GM23338 (cell line): ENCODE data around the gene LCLAT1. TPM values are rescaled to one million over a fixed set of nuclear protein-coding genes. Genes with fewer than 3 reads are reported as not detected.
A peak's percentile ranks its signal among the peaks of the same experiment; 100 is the strongest.

ENCODE experiments used
- ATAC-seq: fragments of 200-7000 bp; cut with Tn5 transposase; 3 replicates; pipeline ENCODE4 v1.9.1; 2020
- DNase-seq: peaks from one replicate; pipeline ENCODE4 v3.0.0-alpha.2; 2015; ENCODE audit warnings: low spot score
- H2AFZ ChIP-seq: fragments of 200-600 bp; sonication (generic); 2 replicates; pipeline ENCODE4 v1.8.0; 2016; ENCODE audit warnings: antibody characterized with exemption, mild to moderate bottlenecking, moderate library complexity
- H3F3A ChIP-seq: fragments of 200-600 bp; sonication (generic); replicated peaks from 2 replicates; pipeline ENCODE4 v1.8.0; 2017; ENCODE audit warnings: antibody characterized with exemption, mixed run types, low read depth
- H3K27ac ChIP-seq: fragments of 200-600 bp; sonication (generic); 2 replicates; pipeline ENCODE4 v1.6.1; 2016; ENCODE audit warnings: low read depth
- H3K27me3 ChIP-seq: fragments of 200-600 bp; sonication (generic); 2 replicates; pipeline ENCODE4 v1.8.0; 2016; ENCODE audit warnings: mild to moderate bottlenecking, mixed run types, moderate library complexity; ENCODE audit not compliant: insufficient read depth
- H3K36me3 ChIP-seq: fragments of 200-600 bp; sonication (generic); 2 replicates; pipeline ENCODE4 v1.8.0; 2016; ENCODE audit warnings: mild to moderate bottlenecking; ENCODE audit not compliant: insufficient read depth
- H3K4me1 ChIP-seq: fragments of 200-600 bp; sonication (generic); 2 replicates; pipeline ENCODE4 v1.8.0; 2016; ENCODE audit warnings: mild to moderate bottlenecking, moderate library complexity; ENCODE audit not compliant: insufficient read depth
- H3K4me2 ChIP-seq: fragments of 200-600 bp; sonication (generic); 2 replicates; pipeline ENCODE4 v1.7.1; 2017; ENCODE audit warnings: mixed run types
- H3K4me3 ChIP-seq: fragments of 200-600 bp; sonication (generic); 2 replicates; pipeline ENCODE4 v1.6.1; 2016; ENCODE audit warnings: mixed run types
- H3K79me2 ChIP-seq: fragments of 200-600 bp; sonication (generic); replicated peaks from 2 replicates; pipeline ENCODE4 v1.8.0; 2017; ENCODE audit warnings: mild to moderate bottlenecking; ENCODE audit not compliant: insufficient read depth
- H3K9me2 ChIP-seq: fragments of 200-600 bp; sonication (generic); 2 replicates; pipeline ENCODE4 v1.8.0; 2017; ENCODE audit not compliant: insufficient read depth
- H4K20me1 ChIP-seq: fragments of 200-600 bp; sonication (generic); replicated peaks from 2 replicates; pipeline ENCODE4 v1.8.0; 2017; ENCODE audit warnings: mild to moderate bottlenecking; ENCODE audit not compliant: insufficient read depth
- H3K27ac Mint-ChIP-seq: 2 replicates; pipeline ENCODE4 v1.8.0; 2020; ENCODE audit warnings: inconsistent platforms, mild to moderate bottlenecking, moderate library complexity, mixed read lengths
- H3K27me3 Mint-ChIP-seq: 3 replicates; pipeline ENCODE4 v1.8.0; 2022; ENCODE audit warnings: low read depth, mild to moderate bottlenecking, moderate library complexity, mixed read lengths, inconsistent platforms; ENCODE audit not compliant: insufficient read depth, poor library complexity
- H3K36me3 Mint-ChIP-seq: 3 replicates; pipeline ENCODE4 v1.8.0; 2021; ENCODE audit warnings: low read depth, mild to moderate bottlenecking, inconsistent platforms, moderate library complexity, mixed read lengths
- H3K4me1 Mint-ChIP-seq: 3 replicates; pipeline ENCODE4 v1.8.0; 2020; ENCODE audit warnings: mild to moderate bottlenecking, inconsistent platforms, mixed read lengths
- H3K4me3 Mint-ChIP-seq: 3 replicates; pipeline ENCODE4 v1.8.0; 2021; ENCODE audit warnings: moderate library complexity, mild to moderate bottlenecking, inconsistent platforms, mixed read lengths
- H3K9me3 Mint-ChIP-seq: 3 replicates; pipeline ENCODE4 v1.8.0; 2020; ENCODE audit warnings: moderate library complexity, mild to moderate bottlenecking, inconsistent platforms, mixed read lengths
- CREB1 ChIP-seq: fragments of 250-450 bp; sonication (Bioruptor Pico); IDR thresholded peaks from 2 replicates; pipeline ENCODE4 v1.5.0; 2020; ENCODE audit warnings: low read depth, mild to moderate bottlenecking, moderate library complexity
- ETS1 ChIP-seq: IDR thresholded peaks from 2 replicates; pipeline ENCODE4 v1.6.1; 2016; ENCODE audit warnings: antibody characterized with exemption
- EZH2phosphoT487 ChIP-seq: fragments of 200-600 bp; sonication (generic); IDR thresholded peaks from one replicate; pipeline ENCODE4 v1.8.1; 2018; ENCODE audit warnings: antibody characterized with exemption; ENCODE audit not compliant: unreplicated experiment
- JUNB ChIP-seq: IDR thresholded peaks from one replicate; pipeline ENCODE4 v1.6.1; 2016; ENCODE audit warnings: antibody characterized with exemption; ENCODE audit not compliant: unreplicated experiment
- NANOG ChIP-seq: IDR thresholded peaks from 2 replicates; pipeline ENCODE4 v1.6.1; 2016; ENCODE audit warnings: antibody characterized with exemption, borderline replicate concordance
- STAT1 ChIP-seq: IDR thresholded peaks from one replicate; pipeline ENCODE4 v1.6.1; 2016; ENCODE audit warnings: antibody characterized with exemption; ENCODE audit not compliant: unreplicated experiment
- ZNF114 ChIP-seq: fragments of 250-450 bp; sonication (Bioruptor Pico); IDR thresholded peaks from 2 replicates; pipeline ENCODE4 v1.5.0; 2020; ENCODE audit warnings: mild to moderate bottlenecking, moderate library complexity
- ZNF331 ChIP-seq: fragments of 250-450 bp; sonication (Bioruptor Pico); IDR thresholded peaks from 2 replicates; pipeline ENCODE4 v1.5.0; 2020; ENCODE audit warnings: low read depth, mild to moderate bottlenecking, moderate library complexity
- polyA plus RNA-seq: library from polyadenylated mRNA; unstranded; fragments of >200 nt; fragmentation: Nextera tagmentation; extraction: Ambion mirVana; gene quantifications from 2 replicates; pipeline ENCODE4 v1.2.1, GENCODE V29; 2016
- total RNA-seq: library from RNA; depleted of rRNA; stranded (reverse); fragments of >200 nt; shearing (Covaris generic); gene quantifications from 2 replicates; pipeline ENCODE4 v1.2.3, GENCODE V29; 2014
- TF ChIP-seq, protein P1 (sequence below): IDR thresholded peaks from one replicate; pipeline ENCODE4 v1.6.1; 2018; ENCODE audit warnings: antibody characterized with exemption; ENCODE audit not compliant: unreplicated experiment
- TF ChIP-seq, protein P2 (sequence below), 2 experiments: fragments of 200-600 bp in 1 of 2; sonication (generic) in 1 of 2; conservative IDR thresholded peaks; 2 replicates each; pipeline versions ENCODE4 v1.5.1 to v1.6.1; 2016 to 2017; ENCODE audit warnings: antibody characterized with exemption in 2 of 2, low read depth in 2 of 2, mild to moderate bottlenecking in 2 of 2, moderate library complexity in 1 of 2

The LCLAT1 gene
- total and polyA plus RNA-seq, 2 experiments from 2014 or later = 11.5 to 30.1 TPM

DNA sequence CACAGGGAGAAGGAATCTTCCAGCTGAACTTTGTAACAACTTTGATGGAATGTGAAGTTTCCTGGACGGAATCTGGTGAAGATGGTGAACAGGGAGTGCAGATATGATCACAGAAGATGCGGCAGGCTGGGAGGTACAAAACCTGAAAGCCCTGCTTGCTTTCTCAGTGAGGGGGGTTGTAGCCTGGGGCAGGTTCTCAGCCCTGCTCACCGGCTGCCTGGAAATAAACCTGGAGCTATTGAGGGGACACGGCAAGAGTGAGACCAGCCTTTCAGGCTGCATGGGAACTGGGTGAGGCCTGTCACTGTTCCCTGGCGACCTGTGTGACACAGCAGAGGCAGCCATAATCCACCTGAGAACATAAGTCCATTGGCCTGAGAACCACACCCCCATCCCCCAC, 174.8 kb downstream of the LCLAT1 start (continued):
- TF ChIP-seq ETS1 (no peak), NANOG (no peak), STAT1 (no peak), ZNF331 (CRISPR knock-in tag) (no peak), ZNF114 (CRISPR knock-in tag) (no peak), CREB1 (CRISPR knock-in tag) (no peak)
- TF ChIP-seq, protein P1, sequence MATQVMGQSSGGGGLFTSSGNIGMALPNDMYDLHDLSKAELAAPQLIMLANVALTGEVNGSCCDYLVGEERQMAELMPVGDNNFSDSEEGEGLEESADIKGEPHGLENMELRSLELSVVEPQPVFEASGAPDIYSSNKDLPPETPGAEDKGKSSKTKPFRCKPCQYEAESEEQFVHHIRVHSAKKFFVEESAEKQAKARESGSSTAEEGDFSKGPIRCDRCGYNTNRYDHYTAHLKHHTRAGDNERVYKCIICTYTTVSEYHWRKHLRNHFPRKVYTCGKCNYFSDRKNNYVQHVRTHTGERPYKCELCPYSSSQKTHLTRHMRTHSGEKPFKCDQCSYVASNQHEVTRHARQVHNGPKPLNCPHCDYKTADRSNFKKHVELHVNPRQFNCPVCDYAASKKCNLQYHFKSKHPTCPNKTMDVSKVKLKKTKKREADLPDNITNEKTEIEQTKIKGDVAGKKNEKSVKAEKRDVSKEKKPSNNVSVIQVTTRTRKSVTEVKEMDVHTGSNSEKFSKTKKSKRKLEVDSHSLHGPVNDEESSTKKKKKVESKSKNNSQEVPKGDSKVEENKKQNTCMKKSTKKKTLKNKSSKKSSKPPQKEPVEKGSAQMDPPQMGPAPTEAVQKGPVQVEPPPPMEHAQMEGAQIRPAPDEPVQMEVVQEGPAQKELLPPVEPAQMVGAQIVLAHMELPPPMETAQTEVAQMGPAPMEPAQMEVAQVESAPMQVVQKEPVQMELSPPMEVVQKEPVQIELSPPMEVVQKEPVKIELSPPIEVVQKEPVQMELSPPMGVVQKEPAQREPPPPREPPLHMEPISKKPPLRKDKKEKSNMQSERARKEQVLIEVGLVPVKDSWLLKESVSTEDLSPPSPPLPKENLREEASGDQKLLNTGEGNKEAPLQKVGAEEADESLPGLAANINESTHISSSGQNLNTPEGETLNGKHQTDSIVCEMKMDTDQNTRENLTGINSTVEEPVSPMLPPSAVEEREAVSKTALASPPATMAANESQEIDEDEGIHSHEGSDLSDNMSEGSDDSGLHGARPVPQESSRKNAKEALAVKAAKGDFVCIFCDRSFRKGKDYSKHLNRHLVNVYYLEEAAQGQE = no peak
- TF ChIP-seq, protein P2, sequence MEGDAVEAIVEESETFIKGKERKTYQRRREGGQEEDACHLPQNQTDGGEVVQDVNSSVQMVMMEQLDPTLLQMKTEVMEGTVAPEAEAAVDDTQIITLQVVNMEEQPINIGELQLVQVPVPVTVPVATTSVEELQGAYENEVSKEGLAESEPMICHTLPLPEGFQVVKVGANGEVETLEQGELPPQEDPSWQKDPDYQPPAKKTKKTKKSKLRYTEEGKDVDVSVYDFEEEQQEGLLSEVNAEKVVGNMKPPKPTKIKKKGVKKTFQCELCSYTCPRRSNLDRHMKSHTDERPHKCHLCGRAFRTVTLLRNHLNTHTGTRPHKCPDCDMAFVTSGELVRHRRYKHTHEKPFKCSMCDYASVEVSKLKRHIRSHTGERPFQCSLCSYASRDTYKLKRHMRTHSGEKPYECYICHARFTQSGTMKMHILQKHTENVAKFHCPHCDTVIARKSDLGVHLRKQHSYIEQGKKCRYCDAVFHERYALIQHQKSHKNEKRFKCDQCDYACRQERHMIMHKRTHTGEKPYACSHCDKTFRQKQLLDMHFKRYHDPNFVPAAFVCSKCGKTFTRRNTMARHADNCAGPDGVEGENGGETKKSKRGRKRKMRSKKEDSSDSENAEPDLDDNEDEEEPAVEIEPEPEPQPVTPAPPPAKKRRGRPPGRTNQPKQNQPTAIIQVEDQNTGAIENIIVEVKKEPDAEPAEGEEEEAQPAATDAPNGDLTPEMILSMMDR (conservative IDR thresholded peaks at IDR 0.05; ENCODE audit: low read depth in 2 of 2) = no peak

- Mint-ChIP-seq H3K27me3 (peaks cover 5% of the 10 kb centered on the region), H3K4me3 (no peak overlapping the region), H3K36me3 (peaks cover 14% of the 10 kb centered on the region), H3K9me3 (no peaks in the 10 kb centered on the region), H3K4me1 (peaks cover 6% of the 10 kb centered on the region; the same call in 2 of the 3 replicates), H3K27ac (peak overlapping the region; percentile 69)
- Histone ChIP-seq H4K20me1 (no peaks in the 10 kb centered on the region), H3F3A (no peaks in the 10 kb centered on the region), H3K79me2 (no peaks in the 10 kb centered on the region), H3K27me3 (no peaks in the 10 kb centered on the region), H3K4me1 (peaks cover 3% of the 10 kb centered on the region), H3K9me2 (peaks cover 7% of the 10 kb centered on the region; the same call in 1 of the 2 replicates), H3K4me3 (no peak overlapping the region), H2AFZ (no peak overlapping the region), H3K4me2 (no peak overlapping the region), H3K36me3 (no peaks in the 10 kb centered on the region), H3K27ac (no peak overlapping the region)
- ATAC-seq (no peak), DNase-seq (no peak)
- no peak for TF ChIP-seq EZH2phosphoT487
- no peak for TF ChIP-seq JUNB
- TF ChIP-seq NANOG = no peak
- TF ChIP-seq, protein P1 = no peak
- TF ChIP-seq ETS1 = no peak
- TF ChIP-seq STAT1 = no peak
- no peak for TF ChIP-seq ZNF331 (CRISPR knock-in tag)
- no peak for TF ChIP-seq CREB1 (CRISPR knock-in tag)
- no peak for TF ChIP-seq ZNF114 (CRISPR knock-in tag)
Measured at GRCh38 chr2:30622452-30622851, 175.4 kb downstream of the LCLAT1 start.
